Natural killer cell (primary cell): ENCODE data around the gene ATN1. TPM values are rescaled to one million over a fixed set of nuclear protein-coding genes. Genes with fewer than 3 reads are reported as not detected.

Experiments used
- ATAC-seq, 3 donors: fragments of 150-1000 bp in 2 of 3; fragments of 200-7000 bp in 1 of 3; cut with Tn5 transposase; 1 replicate in 1 of 3; 2 replicates in 2 of 3; pipeline ENCODE4 v1.10.0; 2021; ENCODE audit warnings: mild to moderate bottlenecking in 2 of 3, moderate library complexity in 2 of 3
- DNase-seq, 2 donors: peaks; one replicate each; pipeline versions ENCODE4 v3.0.0 to v3.0.0-alpha.2; 2013 to 2021; ENCODE audit warnings: mixed read lengths in 1 of 2
- H3K27ac ChIP-seq: one replicate; pipeline ENCODE4 v1.5.1; 2013; ENCODE audit warnings: mild to moderate bottlenecking, low read length
- H3K27me3 ChIP-seq: one replicate; pipeline ENCODE4 v1.6.1; 2013; ENCODE audit warnings: low read length; ENCODE audit not compliant: control insufficient read depth, insufficient read depth
- H3K36me3 ChIP-seq: one replicate; pipeline ENCODE4 v1.6.1; 2013; ENCODE audit warnings: low read length; ENCODE audit not compliant: control insufficient read depth, insufficient read depth
- H3K4me1 ChIP-seq: one replicate; pipeline ENCODE4 v1.6.1; 2013; ENCODE audit warnings: low read length; ENCODE audit not compliant: control insufficient read depth, insufficient read depth
- H3K4me3 ChIP-seq: one replicate; pipeline ENCODE4 v1.5.1; 2013; ENCODE audit warnings: low read length
- H3K9me3 ChIP-seq: one replicate; pipeline ENCODE4 v1.6.1; 2013; ENCODE audit warnings: low read length; ENCODE audit not compliant: control insufficient read depth, insufficient read depth
- H3K27ac Mint-ChIP-seq, 2 donors: one replicate each; pipeline ENCODE4 v1.8.0; 2022; ENCODE audit warnings: mild to moderate bottlenecking in 2 of 2, mixed read lengths in 2 of 2, moderate library complexity in 1 of 2
- H3K27me3 Mint-ChIP-seq, 2 donors: one replicate each; pipeline ENCODE4 v1.8.0; 2022; ENCODE audit warnings: low read depth in 2 of 2, mixed read lengths in 2 of 2
- H3K36me3 Mint-ChIP-seq: one replicate; pipeline ENCODE4 v1.8.0; 2022; ENCODE audit warnings: mixed read lengths
- H3K4me1 Mint-ChIP-seq, 2 donors: one replicate each; pipeline ENCODE4 v1.8.0; 2022; ENCODE audit warnings: mixed read lengths in 2 of 2
- H3K4me3 Mint-ChIP-seq: one replicate; pipeline ENCODE4 v1.8.0; 2022; ENCODE audit warnings: mild to moderate bottlenecking, moderate library complexity, mixed read lengths
- H3K9me3 Mint-ChIP-seq, 2 donors: one replicate each; pipeline ENCODE4 v1.8.0; 2022; ENCODE audit warnings: mixed read lengths in 2 of 2
- CTCF ChIP-seq: fragments of 200-600 bp; IDR thresholded peaks from one replicate; pipeline ENCODE4 v1.8.0; 2022; ENCODE audit warnings: antibody characterized with exemption
- WGBS: methylation state at CpG from one replicate; pipeline ENCODE4 v1.1.7; 2013; ENCODE audit warnings: missing lambda C conversion rate; ENCODE audit not compliant: insufficient coverage; 5-methylcytosine and 5-hydroxymethylcytosine counted together
- intact Hi-C: fragments of 100-400 bp; cut with micrococcal nuclease; formaldehyde crosslinking; loops from one replicate; pipeline ENCODE4 v1.14.2; 2022
- total RNA-seq, 4 donors: library from RNA; stranded (reverse); fragments of 120-200 nt in 1 of 4; gene quantifications; one replicate each; pipeline versions ENCODE4 v1.2.3 to v1.2.4, GENCODE V29; 2013 to 2022

ATN1 gene
- total RNA-seq, 3 donors from 2014 or later (not counting 1 experiment from before 2014, with no cell fraction given) = 29.3 to 34.0 (median 31.9) TPM

GRCh38 chr12:6939191-6939540 lies 11.4 kb downstream of the ATN1 start:
- H3K36me3 Mint-ChIP-seq = no peaks in the 10 kb centered on the region
- peak overlapping the region; percentile 43 for H3K4me3 Mint-ChIP-seq

GRCh38 chr12:6941267-6941666 lies 13.5 kb downstream of the ATN1 start:
- H3K27me3 Mint-ChIP-seq = no peaks in the 10 kb centered on the region
- ATAC-seq (no peak), DNase-seq (no peak)
- no peaks in the 10 kb centered on the region for H3K27me3 ChIP-seq
- peaks cover 38 to 61% of the 10 kb centered on the region in 2 donors for H3K4me1 Mint-ChIP-seq
- H3K27ac ChIP-seq = no peak overlapping the region
- no peak for TF ChIP-seq CTCF
- no peak overlapping the region for H3K4me3 Mint-ChIP-seq
- H3K36me3 Mint-ChIP-seq = no peaks in the 10 kb centered on the region
- intact Hi-C loops = no loop called here
- no peaks in the 10 kb centered on the region for H3K36me3 ChIP-seq
- no peaks in the 10 kb centered on the region for H3K9me3 Mint-ChIP-seq
- H3K4me1 ChIP-seq = peaks cover 53% of the 10 kb centered on the region
- no peak overlapping the region for H3K4me3 ChIP-seq
- H3K9me3 ChIP-seq = no peaks in the 10 kb centered on the region
- 94% methylated on average over 12 of the region's 12 CpGs for WGBS
- peak overlapping the region in 1 of 2 donors; percentile 98 for H3K27ac Mint-ChIP-seq

More at GRCh38 chr12:6939191-6939540, 11.4 kb downstream of the ATN1 start:
- no peak overlapping the region for H3K27ac ChIP-seq
- no peak for DNase-seq
- H3K9me3 ChIP-seq = no peaks in the 10 kb centered on the region
- ATAC-seq = no peak
- H3K27me3 ChIP-seq = no peaks in the 10 kb centered on the region
- TF ChIP-seq CTCF = no peak
- peaks cover 4% of the 10 kb centered on the region for H3K36me3 ChIP-seq
- H3K27ac Mint-ChIP-seq = peak overlapping the region; percentile 65 to 90
- H3K4me3 ChIP-seq = no peak overlapping the region
- H3K27me3 Mint-ChIP-seq = no peaks in the 10 kb centered on the region
- no peaks in the 10 kb centered on the region for H3K9me3 Mint-ChIP-seq
- H3K4me1 ChIP-seq = peaks cover 40% of the 10 kb centered on the region
- intact Hi-C loops = no loop called here
- H3K4me1 Mint-ChIP-seq = peaks cover 24 to 45% of the 10 kb centered on the region in 2 donors
- WGBS = 95% methylated on average over 2 of the region's 2 CpGs

- Histone ChIP-seq H3K4me1 (peaks cover 53% of the 10 kb centered on the region), H3K36me3 (no peaks in the 10 kb centered on the region), H3K27ac (no peak overlapping the region), H3K4me3 (no peak overlapping the region), H3K9me3 (no peaks in the 10 kb centered on the region), H3K27me3 (no peaks in the 10 kb centered on the region)
- Mint-ChIP-seq H3K27me3 (no peaks in the 10 kb centered on the region), H3K4me3 (no peak overlapping the region), H3K36me3 (no peaks in the 10 kb centered on the region), H3K9me3 (no peaks in the 10 kb centered on the region), H3K27ac (peak overlapping the region in 1 of 2 donors; percentile 98), H3K4me1 (peaks cover 37 to 61% of the 10 kb centered on the region in 2 donors)
- no peak for TF ChIP-seq CTCF
- 95% methylated on average over 5 of the region's 12 CpGs for WGBS
- ATAC-seq = no peak
- intact Hi-C loops = no loop called here
- no peak for DNase-seq
Measured at GRCh38 chr12:6941782-6942181, 14.0 kb downstream of the ATN1 start.

GRCh38 chr12:6942331-6942665 lies 14.5 kb downstream of the ATN1 start:
- Histone ChIP-seq H3K9me3 (no peaks in the 10 kb centered on the region), H3K4me1 (peaks cover 54% of the 10 kb centered on the region), H3K36me3 (no peaks in the 10 kb centered on the region), H3K4me3 (no peak overlapping the region), H3K27me3 (no peaks in the 10 kb centered on the region), H3K27ac (no peak overlapping the region)
- DNase-seq (no peak), ATAC-seq (no peak)
- intact Hi-C loops = no loop called here
- peaks cover 42 to 62% of the 10 kb centered on the region in 2 donors for H3K4me1 Mint-ChIP-seq
- WGBS = 87% methylated on average over 11 of the region's 11 CpGs
- peak overlapping the region; percentile 28 for H3K4me3 Mint-ChIP-seq
- H3K27me3 Mint-ChIP-seq = no peaks in the 10 kb centered on the region
- no peaks in the 10 kb centered on the region for H3K9me3 Mint-ChIP-seq
- no peak for TF ChIP-seq CTCF
- H3K36me3 Mint-ChIP-seq = no peaks in the 10 kb centered on the region
- H3K27ac Mint-ChIP-seq = peak overlapping the region; percentile 98 to 99
